ENCODE measurements around the gene HAAO.

Gene HAAO

DNA sequence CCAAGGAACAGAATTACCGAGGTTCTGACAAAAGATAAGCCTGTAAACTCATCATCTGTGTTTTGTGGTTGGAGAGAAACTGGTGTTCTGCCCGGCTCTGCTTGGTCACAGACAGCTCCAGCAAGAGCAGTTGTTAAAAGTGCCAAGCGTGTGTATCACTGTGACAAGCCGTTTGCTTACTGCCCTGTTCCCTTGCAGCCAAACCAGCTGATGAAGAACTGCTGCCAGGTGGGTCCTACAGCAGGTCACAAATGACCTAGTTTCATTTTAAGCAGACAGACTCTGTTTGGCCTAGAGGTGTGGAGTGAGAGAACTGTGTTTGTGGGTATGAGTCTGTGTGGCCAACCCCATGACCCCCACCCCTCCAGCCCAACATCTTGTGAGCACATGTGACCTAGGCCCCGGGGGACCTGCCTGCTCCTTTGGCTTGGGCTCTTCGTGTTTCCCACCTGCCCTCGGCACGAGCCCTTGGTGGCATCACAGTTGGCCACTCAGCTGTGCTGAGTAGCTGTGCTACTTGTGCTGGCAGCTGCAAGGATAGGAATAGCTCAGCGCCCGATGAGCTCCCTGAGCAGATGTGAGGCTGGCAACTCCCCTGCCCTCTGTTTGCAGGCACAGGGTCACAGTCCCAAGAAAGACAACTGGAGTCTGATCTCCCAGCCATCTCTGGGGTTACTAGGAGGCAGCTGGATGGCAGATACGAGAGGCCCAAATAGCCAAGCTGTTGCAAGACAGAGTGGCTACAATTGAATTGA is 38.2 kb downstream of the HAAO start:
- no peak overlapping the region for H2BK120ac ChIP-seq (ENCODE audit: low read depth, low read length)
- H2BK15ac ChIP-seq (replicated peaks; ENCODE audit: low read depth), result no peak overlapping the region
- no peak overlapping the region for H3K23ac ChIP-seq (ENCODE audit: low read length)
- H3K4me3 ChIP-seq (ENCODE audit: low read length), result no peak overlapping the region
- H3K79me2 ChIP-seq (ENCODE audit: control insufficient read depth, insufficient read depth, low read length), result no peaks in the 10 kb centered on the region
- no peak overlapping the region for H4K5ac ChIP-seq (ENCODE audit: low read length)
- H3K79me1 ChIP-seq (ENCODE audit: low read length), result no peaks in the 10 kb centered on the region
- DNase-seq, result no peak
- no peak overlapping the region for H3K56ac ChIP-seq (ENCODE audit: low read length)
- WGBS (ENCODE audit: extremely low coverage, insufficient coverage, low lambda C conversion rate), result no CpG with 5 or more reads among the region's 11 CpGs
- H3K9ac ChIP-seq (ENCODE audit: low read length), result no peak overlapping the region
- H3K4ac ChIP-seq (ENCODE audit: low read depth, low read length), result no peak overlapping the region
- H3K4me2 ChIP-seq (ENCODE audit: low read length), result no peak overlapping the region
- H3K27ac ChIP-seq (ENCODE audit: low read depth, low read length), result no peak overlapping the region
- no peak overlapping the region for H3K18ac ChIP-seq (ENCODE audit: low read length)
- H4K8ac ChIP-seq (ENCODE audit: low read depth, low read length), result no peak overlapping the region
- no peak overlapping the region for H2AK5ac ChIP-seq (ENCODE audit: low read length)
- H3K36me3 ChIP-seq (ENCODE audit: control insufficient read depth, insufficient read depth, low read length), result no peaks in the 10 kb centered on the region
- H3K4me1 ChIP-seq (ENCODE audit: control insufficient read depth, low read depth, low read length), result no peaks in the 10 kb centered on the region
- H3K27me3 ChIP-seq (ENCODE audit: insufficient read depth, low read length, poor library complexity), result no peaks in the 10 kb centered on the region
- H2BK5ac ChIP-seq (ENCODE audit: low read length), result no peak overlapping the region

DNA sequence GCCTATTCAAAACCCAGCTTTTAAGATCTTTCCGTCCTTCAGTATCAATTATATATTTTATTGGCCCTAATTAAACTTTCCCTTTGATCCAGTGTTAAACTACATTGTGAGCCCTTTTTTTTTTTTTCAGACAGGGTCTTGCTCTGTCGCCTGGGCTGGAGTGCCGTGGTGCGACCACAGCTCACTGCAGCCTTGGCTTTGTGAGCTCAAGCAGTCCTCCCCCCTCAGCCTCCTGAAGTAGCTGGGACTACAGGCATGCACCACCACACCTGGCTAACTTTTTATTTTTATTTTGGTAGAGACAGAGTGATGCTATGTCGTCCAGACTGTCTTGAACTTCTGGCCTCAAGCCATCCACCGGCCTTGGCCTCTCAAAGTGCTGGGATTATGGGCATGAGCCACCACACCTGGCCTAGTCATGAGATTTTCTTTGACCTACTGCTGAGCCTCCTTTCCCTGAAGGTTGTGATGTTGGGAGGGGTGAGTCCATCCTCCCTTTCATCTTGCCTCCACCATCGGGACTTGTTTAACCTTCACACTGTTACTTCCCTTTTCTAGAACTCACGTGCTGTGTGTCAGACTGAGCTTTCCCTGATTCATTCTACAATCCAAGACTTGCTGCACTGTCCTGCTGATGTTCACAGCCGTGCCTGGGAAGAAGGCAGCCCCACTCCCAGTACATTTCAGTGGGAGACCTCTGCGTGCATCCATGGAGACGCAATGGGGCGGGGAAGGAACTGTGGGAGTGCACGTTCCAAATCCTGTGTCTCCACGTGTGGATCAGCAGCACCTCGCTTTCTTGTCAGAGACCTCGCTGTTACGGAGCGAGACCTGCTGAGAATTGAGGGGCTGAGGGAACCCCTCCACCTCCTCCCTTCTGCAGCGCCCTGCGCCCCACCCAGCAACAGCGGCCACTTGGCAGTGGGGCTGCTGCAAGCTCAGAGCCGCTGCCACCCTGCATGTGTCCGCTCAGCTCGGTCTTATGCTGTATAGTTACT is 39.3 kb downstream of the HAAO start:
- Histone ChIP-seq H2BK120ac (ENCODE audit: low read depth, low read length) (no peak overlapping the region), H2BK5ac (ENCODE audit: low read length) (no peak overlapping the region), H3K27ac (ENCODE audit: low read depth, low read length) (no peak overlapping the region), H2BK15ac (replicated peaks; ENCODE audit: low read depth) (no peak overlapping the region), H4K5ac (ENCODE audit: low read length) (no peak overlapping the region), H3K4ac (ENCODE audit: low read depth, low read length) (no peak overlapping the region), H3K56ac (ENCODE audit: low read length) (no peak overlapping the region), H3K36me3 (ENCODE audit: control insufficient read depth, insufficient read depth, low read length) (no peaks in the 10 kb centered on the region), H3K4me3 (ENCODE audit: low read length) (no peak overlapping the region), H4K8ac (ENCODE audit: low read depth, low read length) (no peak overlapping the region), H3K18ac (ENCODE audit: low read length) (no peak overlapping the region), H3K9ac (ENCODE audit: low read length) (no peak overlapping the region), H3K79me2 (ENCODE audit: control insufficient read depth, insufficient read depth, low read length) (no peaks in the 10 kb centered on the region), H3K4me1 (ENCODE audit: control insufficient read depth, low read depth, low read length) (no peaks in the 10 kb centered on the region), H3K4me2 (ENCODE audit: low read length) (no peak overlapping the region), H3K23ac (ENCODE audit: low read length) (no peak overlapping the region), H2AK5ac (ENCODE audit: low read length) (no peak overlapping the region), H3K27me3 (ENCODE audit: insufficient read depth, low read length, poor library complexity) (no peaks in the 10 kb centered on the region), H3K79me1 (ENCODE audit: low read length) (no peaks in the 10 kb centered on the region)
- DNase-seq, result no peak
- no CpG with 5 or more reads among the region's 24 CpGs for WGBS (ENCODE audit: extremely low coverage, insufficient coverage, low lambda C conversion rate)

DNA sequence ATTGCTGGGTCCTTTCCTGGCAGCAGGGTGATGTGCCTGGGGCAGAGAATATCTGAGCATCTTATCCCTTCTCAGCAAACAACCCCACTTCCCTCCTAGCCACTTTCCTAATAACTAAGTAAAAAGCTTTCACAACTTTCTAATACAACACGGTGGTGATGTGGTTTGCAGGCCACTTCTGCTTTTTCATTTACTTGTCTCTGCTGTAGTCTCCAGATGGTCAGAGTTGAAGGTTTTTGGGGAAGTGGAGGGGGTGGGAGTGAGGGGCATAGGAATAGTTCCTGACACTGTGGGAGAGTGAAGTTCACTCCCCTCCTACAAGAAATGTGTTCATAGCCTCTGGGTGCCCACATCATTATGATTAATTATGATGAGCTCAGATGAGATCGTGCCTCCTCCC is 40.1 kb downstream of the HAAO start:
- Histone ChIP-seq H4K5ac (ENCODE audit: low read length) (no peak overlapping the region), H3K9ac (ENCODE audit: low read length) (no peak overlapping the region), H3K27ac (ENCODE audit: low read depth, low read length) (no peak overlapping the region), H2BK120ac (ENCODE audit: low read depth, low read length) (no peak overlapping the region), H3K79me2 (ENCODE audit: control insufficient read depth, insufficient read depth, low read length) (no peaks in the 10 kb centered on the region), H3K36me3 (ENCODE audit: control insufficient read depth, insufficient read depth, low read length) (no peaks in the 10 kb centered on the region), H3K4me1 (ENCODE audit: control insufficient read depth, low read depth, low read length) (no peaks in the 10 kb centered on the region), H3K4ac (ENCODE audit: low read depth, low read length) (no peak overlapping the region), H4K8ac (ENCODE audit: low read depth, low read length) (no peak overlapping the region), H2BK5ac (ENCODE audit: low read length) (no peak overlapping the region), H3K23ac (ENCODE audit: low read length) (no peak overlapping the region), H2BK15ac (replicated peaks; ENCODE audit: low read depth) (no peak overlapping the region), H3K27me3 (ENCODE audit: insufficient read depth, low read length, poor library complexity) (no peaks in the 10 kb centered on the region), H3K4me2 (ENCODE audit: low read length) (no peak overlapping the region), H3K56ac (ENCODE audit: low read length) (no peak overlapping the region), H2AK5ac (ENCODE audit: low read length) (no peak overlapping the region), H3K4me3 (ENCODE audit: low read length) (no peak overlapping the region), H3K18ac (ENCODE audit: low read length) (no peak overlapping the region), H3K79me1 (ENCODE audit: low read length) (no peaks in the 10 kb centered on the region)
- no CpG with 5 or more reads among the region's 2 CpGs for WGBS (ENCODE audit: extremely low coverage, insufficient coverage, low lambda C conversion rate)
- no peak for DNase-seq

DNA sequence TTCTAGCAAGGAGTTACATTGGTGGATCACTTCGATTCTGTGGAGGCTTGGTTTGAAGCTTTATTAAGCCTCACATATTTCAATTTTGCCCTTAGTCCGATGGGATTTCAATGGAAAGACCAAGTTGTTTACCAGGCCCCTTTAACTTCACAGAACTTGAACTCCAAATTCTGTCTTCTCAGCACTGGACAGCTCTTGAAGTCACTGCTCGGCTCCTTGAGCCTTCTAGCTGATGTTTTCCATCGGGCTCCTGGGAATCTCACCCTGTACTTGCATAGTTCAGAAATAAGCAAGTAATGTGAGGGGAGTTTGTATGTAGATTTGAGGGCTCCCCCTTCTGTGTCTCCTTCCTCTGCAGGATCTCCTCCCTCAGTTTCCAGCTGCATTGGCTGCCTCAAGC is 43.5 kb downstream of the HAAO start:
- Histone ChIP-seq H3K4me1 (ENCODE audit: control insufficient read depth, low read depth, low read length) (no peaks in the 10 kb centered on the region), H3K23ac (ENCODE audit: low read length) (no peak overlapping the region), H3K4me2 (ENCODE audit: low read length) (no peak overlapping the region), H3K4me3 (ENCODE audit: low read length) (no peak overlapping the region), H3K79me1 (ENCODE audit: low read length) (no peaks in the 10 kb centered on the region), H3K56ac (ENCODE audit: low read length) (no peak overlapping the region), H3K27ac (ENCODE audit: low read depth, low read length) (no peak overlapping the region), H3K36me3 (ENCODE audit: control insufficient read depth, insufficient read depth, low read length) (no peaks in the 10 kb centered on the region), H2BK15ac (replicated peaks; ENCODE audit: low read depth) (no peak overlapping the region), H2AK5ac (ENCODE audit: low read length) (no peak overlapping the region), H2BK5ac (ENCODE audit: low read length) (no peak overlapping the region), H3K27me3 (ENCODE audit: insufficient read depth, low read length, poor library complexity) (no peaks in the 10 kb centered on the region), H3K79me2 (ENCODE audit: control insufficient read depth, insufficient read depth, low read length) (no peaks in the 10 kb centered on the region), H4K5ac (ENCODE audit: low read length) (no peak overlapping the region), H4K8ac (ENCODE audit: low read depth, low read length) (no peak overlapping the region), H3K4ac (ENCODE audit: low read depth, low read length) (no peak overlapping the region), H3K9ac (ENCODE audit: low read length) (no peak overlapping the region), H2BK120ac (ENCODE audit: low read depth, low read length) (no peak overlapping the region), H3K18ac (ENCODE audit: low read length) (no peak overlapping the region)
- DNase-seq, result no peak
- WGBS (ENCODE audit: extremely low coverage, insufficient coverage, low lambda C conversion rate), result no CpG with 5 or more reads among the region's 4 CpGs

DNA sequence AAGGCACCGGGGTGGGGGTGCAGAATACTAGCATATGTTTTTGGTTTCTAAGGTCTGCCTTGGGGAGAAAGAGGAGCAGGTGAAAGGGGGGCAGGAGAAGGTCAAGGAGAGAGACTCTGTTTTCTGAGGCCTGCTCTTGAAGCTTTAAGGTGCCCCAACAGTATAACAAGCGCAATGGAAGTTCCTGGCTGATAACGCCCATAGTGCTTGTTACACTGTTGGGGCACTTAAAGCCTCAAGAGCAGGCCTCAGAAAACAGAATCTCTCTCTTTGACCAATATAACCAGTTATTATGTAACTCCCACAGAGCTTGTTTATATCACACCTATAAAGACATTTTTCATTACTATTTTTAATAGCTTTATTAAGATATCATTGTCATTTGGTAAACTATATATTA is 45.0 kb downstream of the HAAO start:
- Histone ChIP-seq H3K4me2 (ENCODE audit: low read length) (no peak overlapping the region), H4K5ac (ENCODE audit: low read length) (no peak overlapping the region), H2BK120ac (ENCODE audit: low read depth, low read length) (no peak overlapping the region), H2BK15ac (replicated peaks; ENCODE audit: low read depth) (no peak overlapping the region), H3K9ac (ENCODE audit: low read length) (no peak overlapping the region), H3K23ac (ENCODE audit: low read length) (no peak overlapping the region), H3K27ac (ENCODE audit: low read depth, low read length) (no peak overlapping the region), H3K4me3 (ENCODE audit: low read length) (no peak overlapping the region), H3K36me3 (ENCODE audit: control insufficient read depth, insufficient read depth, low read length) (no peaks in the 10 kb centered on the region), H3K4ac (ENCODE audit: low read depth, low read length) (no peak overlapping the region), H2BK5ac (ENCODE audit: low read length) (no peak overlapping the region), H2AK5ac (ENCODE audit: low read length) (no peak overlapping the region), H3K27me3 (ENCODE audit: insufficient read depth, low read length, poor library complexity) (no peaks in the 10 kb centered on the region), H3K4me1 (ENCODE audit: control insufficient read depth, low read depth, low read length) (no peaks in the 10 kb centered on the region), H3K56ac (ENCODE audit: low read length) (no peak overlapping the region), H3K18ac (ENCODE audit: low read length) (no peak overlapping the region), H4K8ac (ENCODE audit: low read depth, low read length) (no peak overlapping the region), H3K79me2 (ENCODE audit: control insufficient read depth, insufficient read depth, low read length) (no peaks in the 10 kb centered on the region), H3K79me1 (ENCODE audit: low read length) (no peaks in the 10 kb centered on the region)
- DNase-seq, result no peak
- no CpG with 5 or more reads among the region's 3 CpGs for WGBS (ENCODE audit: extremely low coverage, insufficient coverage, low lambda C conversion rate)

Data from mesendoderm (in vitro differentiated cells).